Neural progenitor cell (in vitro differentiated cells): ENCODE data around the gene MINDY3.

Source experiments
- CTCF ChIP-seq: fragments of 200-600 bp; sonication (generic); IDR thresholded peaks from 2 replicates; pipeline ENCODE4 v1.5.1; 2017; ENCODE audit warnings: antibody characterized with exemption, mild to moderate bottlenecking
- EZH2 ChIP-seq: fragments of 200-600 bp; sonication (generic); IDR thresholded peaks from 2 replicates; pipeline ENCODE4 v1.6.1; 2017; ENCODE audit warnings: antibody characterized with exemption, mild to moderate bottlenecking, moderate library complexity

GRCh38 chr10:15759265-15759664 is 101.0 kb downstream of the MINDY3 start:
- TF ChIP-seq CTCF: no peak
- TF ChIP-seq EZH2: no peak
